ENCODE measurements around the gene C17orf107.

GRCh38 chr17:4939546-4939795, 40.1 kb downstream of the C17orf107 start:
- TF ChIP-seq CTCF (IDR thresholded peaks at IDR 0.05) (no peak), POLR2A (IDR thresholded peaks at IDR 0.05) (no peak)
